ENCODE results near the gene TDRD7. TPM values are rescaled to one million over a fixed set of nuclear protein-coding genes. Genes with fewer than 3 reads are reported as not detected.

TDRD7 gene
- total RNA-seq, 1 experiment from 2014 or later: 22.0 TPM

GRCh38 chr9:97440160-97440559, 28.3 kb downstream of the TDRD7 start:
- POLR2A ChIA-PET: no interaction called here
- Mint-ChIP-seq H3K9me3 (ENCODE audit: unreplicated experiment) (no peaks in the 10 kb centered on the region), H3K27me3 (ENCODE audit: insufficient read depth, unreplicated experiment) (no peaks in the 10 kb centered on the region), H3K36me3 (ENCODE audit: insufficient read depth, unreplicated experiment) (peaks cover 5% of the 10 kb centered on the region), H3K27ac (ENCODE audit: unreplicated experiment) (no peak overlapping the region), H3K4me3 (ENCODE audit: unreplicated experiment) (no peak overlapping the region), H3K4me1 (ENCODE audit: low read depth, unreplicated experiment) (peaks cover 14% of the 10 kb centered on the region)
- BruUV-seq (replicated peaks): no TSS peak
- H3K27me3 ChIP-seq (replicated peaks; ENCODE audit: control insufficient read depth, insufficient read depth, low read length): no peaks in the 10 kb centered on the region
- DNase-seq: peak in 1 of 2 experiments; percentile 12
- intact Hi-C loops (cut with micrococcal nuclease; ENCODE audit: unreplicated experiment): loop anchor here (1.0 kb wide), 1 partner anchor 33 kb away; no protein-coding TSS in a partner anchor
- peaks cover 1% of the 10 kb centered on the region; the same call in 1 of the 2 replicates for H3K36me3 ChIP-seq (ENCODE audit: control insufficient read depth, insufficient read depth, low read length)
- H3K4me1 ChIP-seq: peaks cover 20% of the 10 kb centered on the region
- TF ChIP-seq CTCF (IDR thresholded peaks at IDR 0.05; ENCODE audit: insufficient read depth in 1 of 2, low read depth in 1 of 2, low read length in 1 of 2, severe bottlenecking in 1 of 2, unreplicated experiment in 1 of 2): no peak
- CTCF ChIA-PET: interaction anchor here (0.8 kb wide), 1 partner anchor 583 kb away, joined by 3 read pairs; no protein-coding TSS in a partner anchor
- no peaks in the 10 kb centered on the region for H3K9me3 ChIP-seq
- no peak overlapping the region for H3K4me3 ChIP-seq (ENCODE audit: low read depth, low read length)

GRCh38 chr9:97441729-97442128, 29.8 kb downstream of the TDRD7 start:
- H3K4me1 Mint-ChIP-seq (ENCODE audit: low read depth, unreplicated experiment): peaks cover 12% of the 10 kb centered on the region
- intact Hi-C loops (cut with micrococcal nuclease; ENCODE audit: unreplicated experiment): no loop called here
- peaks cover 11% of the 10 kb centered on the region for H3K36me3 Mint-ChIP-seq (ENCODE audit: insufficient read depth, unreplicated experiment)
- BruUV-seq (replicated peaks): no TSS peak
- no peak for DNase-seq
- TF ChIP-seq CTCF (IDR thresholded peaks at IDR 0.05; ENCODE audit: insufficient read depth in 1 of 2, low read depth in 1 of 2, low read length in 1 of 2, severe bottlenecking in 1 of 2, unreplicated experiment in 1 of 2): no peak
- H3K9me3 Mint-ChIP-seq (ENCODE audit: unreplicated experiment): no peaks in the 10 kb centered on the region
- ChIA-PET CTCF (no interaction called here), POLR2A (no interaction called here)
- peaks cover 11% of the 10 kb centered on the region for H3K4me1 ChIP-seq
- no peak overlapping the region for H3K27ac Mint-ChIP-seq (ENCODE audit: unreplicated experiment)
- H3K4me3 ChIP-seq (ENCODE audit: low read depth, low read length): no peak overlapping the region
- no peak overlapping the region for H3K4me3 Mint-ChIP-seq (ENCODE audit: unreplicated experiment)
- no peaks in the 10 kb centered on the region for H3K27me3 Mint-ChIP-seq (ENCODE audit: insufficient read depth, unreplicated experiment)
- peaks cover 1% of the 10 kb centered on the region; the same call in 1 of the 2 replicates for H3K36me3 ChIP-seq (ENCODE audit: control insufficient read depth, insufficient read depth, low read length)
- no peaks in the 10 kb centered on the region for H3K27me3 ChIP-seq (replicated peaks; ENCODE audit: control insufficient read depth, insufficient read depth, low read length)
- H3K9me3 ChIP-seq: no peaks in the 10 kb centered on the region

- no peak overlapping the region for H3K4me3 ChIP-seq (ENCODE audit: low read depth, low read length)
- intact Hi-C loops (cut with micrococcal nuclease; ENCODE audit: unreplicated experiment): no loop called here
- peaks cover 20% of the 10 kb centered on the region for H3K36me3 Mint-ChIP-seq (ENCODE audit: insufficient read depth, unreplicated experiment)
- H3K27me3 ChIP-seq (replicated peaks; ENCODE audit: control insufficient read depth, insufficient read depth, low read length): no peaks in the 10 kb centered on the region
- H3K4me1 ChIP-seq: no peaks in the 10 kb centered on the region
- DNase-seq: no peak
- H3K4me1 Mint-ChIP-seq (ENCODE audit: low read depth, unreplicated experiment): no peaks in the 10 kb centered on the region
- ChIA-PET POLR2A (no interaction called here), CTCF (no interaction called here)
- peaks cover 1% of the 10 kb centered on the region; the same call in 1 of the 2 replicates for H3K36me3 ChIP-seq (ENCODE audit: control insufficient read depth, insufficient read depth, low read length)
- H3K27ac Mint-ChIP-seq (ENCODE audit: unreplicated experiment): no peak overlapping the region
- no TSS peak for BruUV-seq (replicated peaks)
- H3K9me3 ChIP-seq: no peaks in the 10 kb centered on the region
- no peak overlapping the region for H3K4me3 Mint-ChIP-seq (ENCODE audit: unreplicated experiment)
- H3K9me3 Mint-ChIP-seq (ENCODE audit: unreplicated experiment): no peaks in the 10 kb centered on the region
- TF ChIP-seq CTCF (IDR thresholded peaks at IDR 0.05; ENCODE audit: insufficient read depth in 1 of 2, low read depth in 1 of 2, low read length in 1 of 2, severe bottlenecking in 1 of 2, unreplicated experiment in 1 of 2): no peak
- H3K27me3 Mint-ChIP-seq (ENCODE audit: insufficient read depth, unreplicated experiment): no peaks in the 10 kb centered on the region
Measured at GRCh38 chr9:97445119-97445701, 33.3 kb downstream of the TDRD7 start.
